MM.1S (cell line): ENCODE measurements around the gene NBEA.

Experiments used
- DNase-seq: peaks from one replicate; pipeline ENCODE4 v3.0.0-alpha.2; 2015
- H2AFZ ChIP-seq: fragments of 300-600 bp; sonication (generic); 2 replicates; pipeline ENCODE4 v1.6.0; 2016; ENCODE audit warnings: antibody characterized with exemption, low read length
- H3F3A ChIP-seq: fragments of 300-600 bp; sonication (generic); 2 replicates; pipeline ENCODE4 v1.6.1; 2016; ENCODE audit warnings: mild to moderate bottlenecking, antibody characterized with exemption, low read length, moderate library complexity, mixed read lengths; ENCODE audit not compliant: insufficient read depth
- H3K27ac ChIP-seq: fragments of 300-600 bp; sonication (generic); 2 replicates; pipeline ENCODE4 v1.5.1; 2016; ENCODE audit warnings: mild to moderate bottlenecking, low read length
- H3K27me3 ChIP-seq: fragments of 300-600 bp; sonication (generic); replicated peaks from 2 replicates; pipeline ENCODE4 v1.6.0; 2016; ENCODE audit warnings: low read length; ENCODE audit not compliant: insufficient read depth
- H3K36me3 ChIP-seq: fragments of 300-600 bp; sonication (generic); replicated peaks from 2 replicates; pipeline ENCODE4 v1.6.1; 2016; ENCODE audit warnings: mild to moderate bottlenecking, low read length, mixed read lengths; ENCODE audit not compliant: insufficient read depth
- H3K4me1 ChIP-seq: fragments of 300-600 bp; sonication (generic); 2 replicates; pipeline ENCODE4 v1.6.1; 2016; ENCODE audit warnings: low read length, mixed read lengths
- H3K4me2 ChIP-seq: fragments of 300-600 bp; sonication (generic); 2 replicates; pipeline ENCODE4 v1.6.0; 2016; ENCODE audit warnings: low read depth, low read length
- H3K4me3 ChIP-seq: fragments of 300-600 bp; sonication (generic); 2 replicates; pipeline ENCODE4 v1.5.1; 2016; ENCODE audit warnings: low read length, mixed read lengths
- H3K79me2 ChIP-seq: fragments of 300-600 bp; sonication (generic); 2 replicates; pipeline ENCODE4 v1.6.1; 2016; ENCODE audit warnings: mixed run types, low read length, mixed read lengths
- H3K9ac ChIP-seq: fragments of 300-600 bp; sonication (generic); 2 replicates; pipeline ENCODE4 v1.6.1; 2016; ENCODE audit warnings: low read length, mixed read lengths
- H3K9me2 ChIP-seq: fragments of 300-600 bp; sonication (generic); replicated peaks from 2 replicates; pipeline ENCODE4 v1.6.1; 2016; ENCODE audit warnings: mild to moderate bottlenecking, low read length, mixed read lengths; ENCODE audit not compliant: insufficient read depth
- H3K9me3 ChIP-seq: fragments of 300-600 bp; sonication (generic); replicated peaks from 2 replicates; pipeline ENCODE4 v1.6.1; 2016; ENCODE audit warnings: mild to moderate bottlenecking, low read length, mixed read lengths; ENCODE audit not compliant: insufficient read depth
- H4K20me1 ChIP-seq: fragments of 300-600 bp; sonication (generic); 2 replicates; pipeline ENCODE4 v1.6.1; 2016; ENCODE audit warnings: mild to moderate bottlenecking, low read length, moderate library complexity, mixed read lengths; ENCODE audit not compliant: insufficient read depth
- EZH2 ChIP-seq: fragments of 300-600 bp; sonication (generic); optimal IDR thresholded peaks from 2 replicates; pipeline ENCODE3; 2017; ENCODE audit warnings: low read depth, mild to moderate bottlenecking, antibody characterized with exemption, low read length, mixed read lengths
- EZH2phosphoT487 ChIP-seq: fragments of 300-600 bp; sonication (generic); IDR thresholded peaks from 2 replicates; pipeline ENCODE4 v1.6.1; 2018; ENCODE audit warnings: antibody characterized with exemption, low read length
- TF ChIP-seq, protein P1 (sequence below): fragments of 300-600 bp; sonication (generic); IDR thresholded peaks from 2 replicates; pipeline ENCODE4 v1.5.1; 2016; ENCODE audit warnings: antibody characterized with exemption, low read length, mixed read lengths

Gene NBEA

GRCh38 chr13:35198613-35199200 is 256.6 kb downstream of the NBEA start:
- no peaks in the 10 kb centered on the region for H3K79me2 ChIP-seq
- H3K9me3 ChIP-seq = no peaks in the 10 kb centered on the region
- no peak overlapping the region for H2AFZ ChIP-seq
- no peak overlapping the region for H3K9ac ChIP-seq
- no peaks in the 10 kb centered on the region for H3K27me3 ChIP-seq
- no peaks in the 10 kb centered on the region for H3K36me3 ChIP-seq
- no peaks in the 10 kb centered on the region for H3F3A ChIP-seq
- no peaks in the 10 kb centered on the region for H3K9me2 ChIP-seq
- H4K20me1 ChIP-seq = no peaks in the 10 kb centered on the region
- no peak overlapping the region for H3K4me3 ChIP-seq
- no peak for TF ChIP-seq EZH2
- H3K27ac ChIP-seq = no peak overlapping the region
- no peaks in the 10 kb centered on the region for H3K4me1 ChIP-seq
- H3K4me2 ChIP-seq = no peak overlapping the region
- DNase-seq = no peak

- TF ChIP-seq EZH2 = no peak
- TF ChIP-seq, protein P1, sequence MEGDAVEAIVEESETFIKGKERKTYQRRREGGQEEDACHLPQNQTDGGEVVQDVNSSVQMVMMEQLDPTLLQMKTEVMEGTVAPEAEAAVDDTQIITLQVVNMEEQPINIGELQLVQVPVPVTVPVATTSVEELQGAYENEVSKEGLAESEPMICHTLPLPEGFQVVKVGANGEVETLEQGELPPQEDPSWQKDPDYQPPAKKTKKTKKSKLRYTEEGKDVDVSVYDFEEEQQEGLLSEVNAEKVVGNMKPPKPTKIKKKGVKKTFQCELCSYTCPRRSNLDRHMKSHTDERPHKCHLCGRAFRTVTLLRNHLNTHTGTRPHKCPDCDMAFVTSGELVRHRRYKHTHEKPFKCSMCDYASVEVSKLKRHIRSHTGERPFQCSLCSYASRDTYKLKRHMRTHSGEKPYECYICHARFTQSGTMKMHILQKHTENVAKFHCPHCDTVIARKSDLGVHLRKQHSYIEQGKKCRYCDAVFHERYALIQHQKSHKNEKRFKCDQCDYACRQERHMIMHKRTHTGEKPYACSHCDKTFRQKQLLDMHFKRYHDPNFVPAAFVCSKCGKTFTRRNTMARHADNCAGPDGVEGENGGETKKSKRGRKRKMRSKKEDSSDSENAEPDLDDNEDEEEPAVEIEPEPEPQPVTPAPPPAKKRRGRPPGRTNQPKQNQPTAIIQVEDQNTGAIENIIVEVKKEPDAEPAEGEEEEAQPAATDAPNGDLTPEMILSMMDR = no peak
- TF ChIP-seq EZH2phosphoT487 = no peak
- H3K9ac ChIP-seq = no peak overlapping the region
- no peaks in the 10 kb centered on the region for H3F3A ChIP-seq
- no peak overlapping the region for H2AFZ ChIP-seq
- no peak overlapping the region for H3K27ac ChIP-seq
- H3K9me2 ChIP-seq = no peaks in the 10 kb centered on the region
- no peak for DNase-seq
- no peaks in the 10 kb centered on the region for H4K20me1 ChIP-seq
- no peaks in the 10 kb centered on the region for H3K27me3 ChIP-seq
- H3K4me3 ChIP-seq = no peak overlapping the region
- no peaks in the 10 kb centered on the region for H3K79me2 ChIP-seq
- H3K9me3 ChIP-seq = no peaks in the 10 kb centered on the region
- no peaks in the 10 kb centered on the region for H3K4me1 ChIP-seq
- H3K4me2 ChIP-seq = no peak overlapping the region
- no peaks in the 10 kb centered on the region for H3K36me3 ChIP-seq
These were observed 266.5 kb downstream of the NBEA start for GRCh38 chr13:35208587-35208986.

- no peaks in the 10 kb centered on the region for H3K79me2 ChIP-seq
- H3F3A ChIP-seq = no peaks in the 10 kb centered on the region
- H4K20me1 ChIP-seq = no peaks in the 10 kb centered on the region
- no peak for DNase-seq
- no peak overlapping the region for H3K4me3 ChIP-seq
- no peak overlapping the region for H3K9ac ChIP-seq
- H3K9me2 ChIP-seq = no peaks in the 10 kb centered on the region
- H3K27me3 ChIP-seq = no peaks in the 10 kb centered on the region
- TF ChIP-seq, protein P1 = no peak
- TF ChIP-seq EZH2phosphoT487 (no peak), EZH2 (no peak)
- no peaks in the 10 kb centered on the region for H3K4me1 ChIP-seq
- no peak overlapping the region for H2AFZ ChIP-seq
- no peak overlapping the region for H3K4me2 ChIP-seq
- no peak overlapping the region for H3K27ac ChIP-seq
- no peaks in the 10 kb centered on the region for H3K36me3 ChIP-seq
- H3K9me3 ChIP-seq = no peaks in the 10 kb centered on the region
These were observed 268.2 kb downstream of the NBEA start for GRCh38 chr13:35210261-35210660.

DNA sequence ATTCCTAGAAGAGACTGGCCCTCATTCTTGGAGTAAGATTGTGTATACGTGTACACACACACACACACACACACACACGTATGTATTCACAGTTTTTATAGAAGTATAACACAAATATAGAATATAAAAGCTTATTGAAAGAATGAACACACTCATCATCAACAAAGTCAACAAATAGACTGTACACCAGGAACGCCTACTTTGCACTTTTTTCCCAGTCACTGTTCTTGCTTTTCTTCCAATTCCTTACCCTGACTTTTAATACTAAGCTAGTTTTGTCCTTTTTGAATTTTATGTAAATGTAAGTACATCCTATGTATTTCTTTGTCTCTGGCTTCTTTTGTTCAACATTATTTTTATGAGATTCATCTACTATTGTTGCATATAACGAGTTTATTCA is 269.9 kb downstream of the NBEA start:
- H3K27me3 ChIP-seq = no peaks in the 10 kb centered on the region
- H3K4me3 ChIP-seq = no peak overlapping the region
- H3K9me2 ChIP-seq = no peaks in the 10 kb centered on the region
- no peak overlapping the region for H3K9ac ChIP-seq
- no peak overlapping the region for H3K27ac ChIP-seq
- no peak overlapping the region for H3K4me2 ChIP-seq
- DNase-seq = no peak
- no peak overlapping the region for H2AFZ ChIP-seq
- no peaks in the 10 kb centered on the region for H3F3A ChIP-seq
- no peaks in the 10 kb centered on the region for H3K36me3 ChIP-seq
- TF ChIP-seq, protein P1 = no peak
- no peak for TF ChIP-seq EZH2phosphoT487
- no peak for TF ChIP-seq EZH2
- no peaks in the 10 kb centered on the region for H3K79me2 ChIP-seq
- H3K4me1 ChIP-seq = no peaks in the 10 kb centered on the region
- H3K9me3 ChIP-seq = no peaks in the 10 kb centered on the region
- H4K20me1 ChIP-seq = no peaks in the 10 kb centered on the region
